ENCODE measurements around the gene PTPN4. TPM values are rescaled to one million over a fixed set of nuclear protein-coding genes. Genes with fewer than 3 reads are reported as not detected.

The PTPN4 gene
- total RNA-seq, 2 donors from 2014 or later = 52.6 to 69.8 TPM

DNA sequence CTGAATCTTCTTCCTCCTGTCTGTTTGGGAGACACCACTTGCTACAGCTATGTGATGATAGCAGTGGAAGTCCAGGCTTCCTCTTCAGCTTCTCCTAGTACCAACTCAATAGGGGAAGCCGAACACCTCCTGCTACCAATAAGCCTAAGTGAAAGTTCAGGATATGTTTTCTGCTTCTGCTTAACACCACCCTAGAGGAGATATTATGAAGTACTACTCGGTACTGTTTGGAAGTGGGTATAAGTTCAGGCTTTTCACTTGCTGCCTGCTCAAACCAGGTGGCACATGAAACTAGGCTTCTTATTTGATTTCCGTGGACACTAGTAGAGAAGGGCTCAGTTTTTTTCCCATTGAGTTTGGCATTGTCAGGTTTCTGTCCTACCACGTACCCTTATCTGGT lies 99.8 kb downstream of the PTPN4 start:
- Mint-ChIP-seq H3K27me3 (ENCODE audit: insufficient read depth) (no peaks in the 10 kb centered on the region), H3K27ac (no peak overlapping the region), H3K9me3 (no peaks in the 10 kb centered on the region), H3K4me3 (no peak overlapping the region), H3K36me3 (ENCODE audit: low read depth) (peaks cover 2% of the 10 kb centered on the region), H3K4me1 (peaks cover 7% of the 10 kb centered on the region)
- no peak overlapping the region for H3K4me3 ChIP-seq (ENCODE audit: low read length)
- no peak overlapping the region for H3K9ac ChIP-seq (ENCODE audit: extremely low read depth, low read length, poor library complexity, severe bottlenecking)
- WGBS, 2 experiments (ENCODE audit: insufficient coverage in 1 of 2, insufficient read length in 1 of 2) = 94 to 100% methylated on average over 1 to 4 of the region's 4 CpGs
- DNase-seq = no peak
- H3K27me3 ChIP-seq (ENCODE audit: control insufficient read depth, insufficient read depth, low read length, poor library complexity, severe bottlenecking) = no peaks in the 10 kb centered on the region
- H3K4me1 ChIP-seq (ENCODE audit: control insufficient read depth, insufficient read depth, low read length) = no peaks in the 10 kb centered on the region
- H3K9me3 ChIP-seq (ENCODE audit: control insufficient read depth, low read length) = peaks cover 2% of the 10 kb centered on the region
- no peak overlapping the region for H3K27ac ChIP-seq (ENCODE audit: low read depth, low read length)
- TF ChIP-seq, protein P1, sequence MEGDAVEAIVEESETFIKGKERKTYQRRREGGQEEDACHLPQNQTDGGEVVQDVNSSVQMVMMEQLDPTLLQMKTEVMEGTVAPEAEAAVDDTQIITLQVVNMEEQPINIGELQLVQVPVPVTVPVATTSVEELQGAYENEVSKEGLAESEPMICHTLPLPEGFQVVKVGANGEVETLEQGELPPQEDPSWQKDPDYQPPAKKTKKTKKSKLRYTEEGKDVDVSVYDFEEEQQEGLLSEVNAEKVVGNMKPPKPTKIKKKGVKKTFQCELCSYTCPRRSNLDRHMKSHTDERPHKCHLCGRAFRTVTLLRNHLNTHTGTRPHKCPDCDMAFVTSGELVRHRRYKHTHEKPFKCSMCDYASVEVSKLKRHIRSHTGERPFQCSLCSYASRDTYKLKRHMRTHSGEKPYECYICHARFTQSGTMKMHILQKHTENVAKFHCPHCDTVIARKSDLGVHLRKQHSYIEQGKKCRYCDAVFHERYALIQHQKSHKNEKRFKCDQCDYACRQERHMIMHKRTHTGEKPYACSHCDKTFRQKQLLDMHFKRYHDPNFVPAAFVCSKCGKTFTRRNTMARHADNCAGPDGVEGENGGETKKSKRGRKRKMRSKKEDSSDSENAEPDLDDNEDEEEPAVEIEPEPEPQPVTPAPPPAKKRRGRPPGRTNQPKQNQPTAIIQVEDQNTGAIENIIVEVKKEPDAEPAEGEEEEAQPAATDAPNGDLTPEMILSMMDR (conservative IDR thresholded peaks at IDR 0.05) = peak; percentile 20
- H3K36me3 ChIP-seq (ENCODE audit: control insufficient read depth, insufficient read depth, low read length) = no peaks in the 10 kb centered on the region

DNA sequence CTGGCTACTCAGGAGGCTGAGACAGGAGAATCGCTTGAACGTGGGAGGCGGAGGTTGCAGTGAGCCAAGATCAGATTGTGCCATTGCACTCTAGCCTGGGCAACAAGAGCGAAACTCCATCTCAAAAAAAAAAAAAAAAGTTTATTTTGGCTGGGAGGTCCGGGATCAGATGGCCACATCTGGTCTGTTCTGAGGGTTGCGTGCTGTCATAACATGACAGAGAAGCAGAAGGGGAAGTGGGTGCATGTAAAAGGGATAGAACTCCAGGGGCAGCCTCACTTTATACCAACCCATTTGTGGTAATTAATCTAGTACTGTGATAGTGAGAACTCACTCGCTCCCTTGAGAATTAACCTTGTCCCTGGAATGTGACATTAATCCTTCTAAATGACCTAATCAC lies 101.2 kb downstream of the PTPN4 start:
- H3K9me3 ChIP-seq (ENCODE audit: control insufficient read depth, low read length) = no peaks in the 10 kb centered on the region
- Mint-ChIP-seq H3K4me1 (peaks cover 7% of the 10 kb centered on the region), H3K27ac (peak overlapping the region; percentile 19), H3K27me3 (ENCODE audit: insufficient read depth) (no peaks in the 10 kb centered on the region), H3K36me3 (ENCODE audit: low read depth) (peaks cover 2% of the 10 kb centered on the region), H3K4me3 (no peak overlapping the region), H3K9me3 (no peaks in the 10 kb centered on the region)
- no peaks in the 10 kb centered on the region for H3K4me1 ChIP-seq (ENCODE audit: control insufficient read depth, insufficient read depth, low read length)
- no peak for DNase-seq
- H3K4me3 ChIP-seq (ENCODE audit: low read length) = no peak overlapping the region
- no peaks in the 10 kb centered on the region for H3K27me3 ChIP-seq (ENCODE audit: control insufficient read depth, insufficient read depth, low read length, poor library complexity, severe bottlenecking)
- H3K9ac ChIP-seq (ENCODE audit: extremely low read depth, low read length, poor library complexity, severe bottlenecking) = no peak overlapping the region
- H3K36me3 ChIP-seq (ENCODE audit: control insufficient read depth, insufficient read depth, low read length) = no peaks in the 10 kb centered on the region
- WGBS, 2 experiments (ENCODE audit: insufficient coverage in 1 of 2, insufficient read length in 1 of 2) = 94 to 100% methylated on average over 2 to 7 of the region's 7 CpGs
- TF ChIP-seq, protein P1 (conservative IDR thresholded peaks at IDR 0.05) = no peak
- H3K27ac ChIP-seq (ENCODE audit: low read depth, low read length) = no peak overlapping the region

DNA sequence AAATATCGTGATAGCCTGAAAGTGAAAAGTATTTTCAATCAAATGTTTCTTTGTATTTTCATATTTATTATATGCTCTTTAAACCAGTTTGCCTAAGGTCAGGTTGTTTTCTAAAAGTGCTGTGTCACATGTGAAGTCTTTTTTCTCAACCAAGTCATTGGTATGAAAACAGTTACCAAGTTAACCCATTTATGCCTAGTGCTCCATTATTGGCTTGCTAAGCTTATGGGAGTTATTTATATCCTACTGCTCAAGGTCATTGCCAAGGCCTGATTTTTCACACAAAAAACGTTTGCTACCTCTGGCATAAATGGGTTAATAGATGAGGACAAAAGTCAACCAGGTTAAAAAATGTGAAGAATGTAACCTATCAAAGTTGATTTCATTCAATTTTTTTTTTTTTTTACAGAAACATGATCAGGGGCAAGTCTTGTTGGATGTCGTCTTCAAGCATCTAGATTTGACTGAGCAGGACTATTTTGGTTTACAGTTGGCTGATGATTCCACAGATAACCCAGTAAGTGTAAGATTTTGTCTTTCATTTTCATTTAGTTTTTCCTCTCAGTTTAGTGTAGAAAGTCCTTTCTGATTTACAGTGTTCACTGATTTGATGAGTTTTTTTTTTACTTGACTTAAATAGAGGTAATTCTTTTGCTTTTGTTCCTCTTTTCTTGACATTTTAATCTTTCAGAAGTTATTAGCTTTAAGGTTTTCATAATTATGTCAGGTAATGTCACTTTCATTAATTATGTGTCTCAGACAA lies 102.6 kb downstream of the PTPN4 start:
- H3K9ac ChIP-seq (ENCODE audit: extremely low read depth, low read length, poor library complexity, severe bottlenecking) = no peak overlapping the region
- H3K9me3 Mint-ChIP-seq = peaks cover 2% of the 10 kb centered on the region
- peaks cover 3% of the 10 kb centered on the region for H3K9me3 ChIP-seq (ENCODE audit: control insufficient read depth, low read length)
- H3K4me1 Mint-ChIP-seq = peaks cover 7% of the 10 kb centered on the region
- whole genome bisulfite sequencing, 2 experiments (ENCODE audit: insufficient coverage in 1 of 2, insufficient read length in 1 of 2) = 75 to 83% methylated on average over 1 to 2 of the region's 3 CpGs
- no peaks in the 10 kb centered on the region for H3K36me3 ChIP-seq (ENCODE audit: control insufficient read depth, insufficient read depth, low read length)
- no peak overlapping the region for H3K27ac ChIP-seq (ENCODE audit: low read depth, low read length)
- no peak overlapping the region for H3K4me3 ChIP-seq (ENCODE audit: low read length)
- H3K27me3 Mint-ChIP-seq (ENCODE audit: insufficient read depth) = no peaks in the 10 kb centered on the region
- DNase-seq = no peak
- H3K4me3 Mint-ChIP-seq = no peak overlapping the region
- TF ChIP-seq, protein P1 (conservative IDR thresholded peaks at IDR 0.05) = no peak
- peaks cover 8% of the 10 kb centered on the region for H3K36me3 Mint-ChIP-seq (ENCODE audit: low read depth)
- H3K27ac Mint-ChIP-seq = no peak overlapping the region
- H3K4me1 ChIP-seq (ENCODE audit: control insufficient read depth, insufficient read depth, low read length) = no peaks in the 10 kb centered on the region
- H3K27me3 ChIP-seq (ENCODE audit: control insufficient read depth, insufficient read depth, low read length, poor library complexity, severe bottlenecking) = no peaks in the 10 kb centered on the region

All from endodermal cell (in vitro differentiated cells).